Measurements from ENCODE around the gene PCSK5. TPM values are rescaled to one million over a fixed set of nuclear protein-coding genes. Genes with fewer than 3 reads are reported as not detected.

The PCSK5 gene
- polyA plus RNA-seq, 1 donor (not counting 4 experiments of a cell fraction or from before 2014, with no cell fraction given): 1.9 TPM

DNA sequence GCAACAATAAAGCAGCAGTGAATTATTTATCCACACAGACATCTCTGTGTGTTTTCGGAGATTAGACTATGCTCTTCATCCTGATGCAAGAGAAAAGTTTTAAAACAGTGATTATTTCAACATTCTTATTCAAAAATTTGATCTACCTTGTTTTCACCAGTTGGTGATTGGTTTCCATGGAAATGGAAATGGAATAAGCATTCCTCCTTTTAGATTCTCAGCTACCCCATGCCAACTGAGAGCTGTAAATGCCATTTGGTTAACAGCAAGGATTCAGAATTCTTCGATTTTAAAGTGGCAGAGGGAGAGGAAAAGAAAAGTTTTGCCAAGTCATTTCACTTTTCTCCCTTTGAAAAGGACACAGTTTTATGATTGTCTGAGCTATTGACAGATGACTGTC, 154.7 kb downstream of the PCSK5 start:
- no peaks in the 10 kb centered on the region for H3K9me3 ChIP-seq (ENCODE audit: control insufficient read depth, low read depth, low read length)
- H3K27me3 ChIP-seq (ENCODE audit: control insufficient read depth, extremely low read depth, insufficient read depth, low read length): no peaks in the 10 kb centered on the region
- no peaks in the 10 kb centered on the region for H3K9me1 ChIP-seq (ENCODE audit: control insufficient read depth, extremely low read depth, insufficient read depth, low read length)
- H2AFZ ChIP-seq (ENCODE audit: control insufficient read depth, low read length): no peak overlapping the region
- FAIRE-seq (no peak), DNase-seq (ENCODE audit: low read depth, low spot score) (no peak)
- H3K27ac ChIP-seq (ENCODE audit: control insufficient read depth, insufficient read depth, low read length): no peak overlapping the region
- H3K9ac ChIP-seq (ENCODE audit: control insufficient read depth, extremely low read depth, insufficient read depth, low read length): no peak overlapping the region
- no peaks in the 10 kb centered on the region for H3K79me2 ChIP-seq (ENCODE audit: control insufficient read depth, insufficient read depth, low read length)
- no peak overlapping the region for H3K4me3 ChIP-seq (ENCODE audit: control insufficient read depth in 2 of 3, extremely low read depth in 1 of 3, insufficient read depth in 2 of 3, low read depth in 1 of 3, low read length in 3 of 3)
- H3K36me3 ChIP-seq (ENCODE audit: control insufficient read depth in 2 of 2, extremely low read depth in 1 of 2, insufficient read depth in 2 of 2, low read length in 2 of 2): no peaks in the 10 kb centered on the region
- no peaks in the 10 kb centered on the region for H4K20me1 ChIP-seq (ENCODE audit: control insufficient read depth, extremely low read depth, insufficient read depth, low read length)
- no peaks in the 10 kb centered on the region for H3K4me1 ChIP-seq (ENCODE audit: control insufficient read depth, extremely low read depth, insufficient read depth, low read length)
- no peak overlapping the region for H3K4me2 ChIP-seq (ENCODE audit: control insufficient read depth, extremely low read depth, insufficient read depth, low read depth, low read length)
- dilution Hi-C loops (cut with MboI; ENCODE audit: extremely low pct_ligation_motif_present, low sequenced_read_pairs): no loop called here
- TF ChIP-seq, protein P1, sequence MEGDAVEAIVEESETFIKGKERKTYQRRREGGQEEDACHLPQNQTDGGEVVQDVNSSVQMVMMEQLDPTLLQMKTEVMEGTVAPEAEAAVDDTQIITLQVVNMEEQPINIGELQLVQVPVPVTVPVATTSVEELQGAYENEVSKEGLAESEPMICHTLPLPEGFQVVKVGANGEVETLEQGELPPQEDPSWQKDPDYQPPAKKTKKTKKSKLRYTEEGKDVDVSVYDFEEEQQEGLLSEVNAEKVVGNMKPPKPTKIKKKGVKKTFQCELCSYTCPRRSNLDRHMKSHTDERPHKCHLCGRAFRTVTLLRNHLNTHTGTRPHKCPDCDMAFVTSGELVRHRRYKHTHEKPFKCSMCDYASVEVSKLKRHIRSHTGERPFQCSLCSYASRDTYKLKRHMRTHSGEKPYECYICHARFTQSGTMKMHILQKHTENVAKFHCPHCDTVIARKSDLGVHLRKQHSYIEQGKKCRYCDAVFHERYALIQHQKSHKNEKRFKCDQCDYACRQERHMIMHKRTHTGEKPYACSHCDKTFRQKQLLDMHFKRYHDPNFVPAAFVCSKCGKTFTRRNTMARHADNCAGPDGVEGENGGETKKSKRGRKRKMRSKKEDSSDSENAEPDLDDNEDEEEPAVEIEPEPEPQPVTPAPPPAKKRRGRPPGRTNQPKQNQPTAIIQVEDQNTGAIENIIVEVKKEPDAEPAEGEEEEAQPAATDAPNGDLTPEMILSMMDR (optimal IDR thresholded peaks at IDR 0.05 in 1 of 3, IDR thresholded peaks at IDR 0.05 in 1 of 3, conservative IDR thresholded peaks at IDR 0.05 in 1 of 3; ENCODE audit: extremely low read depth in 1 of 3, insufficient read depth in 2 of 3, low read length in 3 of 3): no peak
- no peak for TF ChIP-seq EZH2 (IDR thresholded peaks at IDR 0.05; ENCODE audit: low read length)

DNA sequence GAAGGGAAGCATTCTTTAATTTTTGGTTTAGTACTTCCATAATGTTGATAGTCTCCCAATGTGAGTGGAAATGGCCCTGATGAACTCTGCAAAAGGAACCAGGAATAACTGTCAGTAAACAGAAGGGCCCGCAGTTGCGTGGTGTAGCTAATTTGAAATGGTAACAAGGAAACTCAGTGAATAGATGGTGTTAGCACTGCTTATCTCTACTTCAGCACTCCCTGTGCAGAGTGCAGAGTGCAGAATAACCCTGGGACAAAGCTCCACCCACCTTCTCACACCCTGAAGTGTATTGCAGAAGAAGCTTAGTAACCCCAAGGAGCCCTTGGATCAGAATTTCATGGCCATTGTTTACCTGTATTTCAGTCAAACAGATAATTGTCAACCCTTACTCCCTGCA, 158.9 kb downstream of the PCSK5 start:
- Histone ChIP-seq H3K4me1 (ENCODE audit: control insufficient read depth, extremely low read depth, insufficient read depth, low read length) (no peaks in the 10 kb centered on the region), H2AFZ (ENCODE audit: control insufficient read depth, low read length) (no peak overlapping the region), H3K9me1 (ENCODE audit: control insufficient read depth, extremely low read depth, insufficient read depth, low read length) (no peaks in the 10 kb centered on the region), H3K79me2 (ENCODE audit: control insufficient read depth, insufficient read depth, low read length) (no peaks in the 10 kb centered on the region), H3K27me3 (ENCODE audit: control insufficient read depth, extremely low read depth, insufficient read depth, low read length) (no peaks in the 10 kb centered on the region), H3K4me2 (ENCODE audit: control insufficient read depth, extremely low read depth, insufficient read depth, low read depth, low read length) (no peak overlapping the region), H3K9ac (ENCODE audit: control insufficient read depth, extremely low read depth, insufficient read depth, low read length) (no peak overlapping the region), H4K20me1 (ENCODE audit: control insufficient read depth, extremely low read depth, insufficient read depth, low read length) (no peaks in the 10 kb centered on the region), H3K4me3 (ENCODE audit: control insufficient read depth in 2 of 3, extremely low read depth in 1 of 3, insufficient read depth in 2 of 3, low read depth in 1 of 3, low read length in 3 of 3) (no peak overlapping the region), H3K9me3 (ENCODE audit: control insufficient read depth, low read depth, low read length) (no peaks in the 10 kb centered on the region), H3K27ac (ENCODE audit: control insufficient read depth, insufficient read depth, low read length) (no peak overlapping the region), H3K36me3 (ENCODE audit: control insufficient read depth in 2 of 2, extremely low read depth in 1 of 2, insufficient read depth in 2 of 2, low read length in 2 of 2) (no peaks in the 10 kb centered on the region)
- FAIRE-seq (no peak), DNase-seq (ENCODE audit: low read depth, low spot score) (no peak)
- dilution Hi-C loops (cut with MboI; ENCODE audit: extremely low pct_ligation_motif_present, low sequenced_read_pairs): no loop called here
- TF ChIP-seq EZH2 (IDR thresholded peaks at IDR 0.05; ENCODE audit: low read length): no peak
- TF ChIP-seq, protein P1 (optimal IDR thresholded peaks at IDR 0.05 in 1 of 3, IDR thresholded peaks at IDR 0.05 in 1 of 3, conservative IDR thresholded peaks at IDR 0.05 in 1 of 3; ENCODE audit: extremely low read depth in 1 of 3, insufficient read depth in 2 of 3, low read length in 3 of 3): no peak
